ENCODE measurements around the gene AIFM3. TPM values are rescaled to one million over a fixed set of nuclear protein-coding genes. Genes with fewer than 3 reads are reported as not detected.

AIFM3 gene
- total RNA-seq, 1 donor, result 0.45 TPM

DNA sequence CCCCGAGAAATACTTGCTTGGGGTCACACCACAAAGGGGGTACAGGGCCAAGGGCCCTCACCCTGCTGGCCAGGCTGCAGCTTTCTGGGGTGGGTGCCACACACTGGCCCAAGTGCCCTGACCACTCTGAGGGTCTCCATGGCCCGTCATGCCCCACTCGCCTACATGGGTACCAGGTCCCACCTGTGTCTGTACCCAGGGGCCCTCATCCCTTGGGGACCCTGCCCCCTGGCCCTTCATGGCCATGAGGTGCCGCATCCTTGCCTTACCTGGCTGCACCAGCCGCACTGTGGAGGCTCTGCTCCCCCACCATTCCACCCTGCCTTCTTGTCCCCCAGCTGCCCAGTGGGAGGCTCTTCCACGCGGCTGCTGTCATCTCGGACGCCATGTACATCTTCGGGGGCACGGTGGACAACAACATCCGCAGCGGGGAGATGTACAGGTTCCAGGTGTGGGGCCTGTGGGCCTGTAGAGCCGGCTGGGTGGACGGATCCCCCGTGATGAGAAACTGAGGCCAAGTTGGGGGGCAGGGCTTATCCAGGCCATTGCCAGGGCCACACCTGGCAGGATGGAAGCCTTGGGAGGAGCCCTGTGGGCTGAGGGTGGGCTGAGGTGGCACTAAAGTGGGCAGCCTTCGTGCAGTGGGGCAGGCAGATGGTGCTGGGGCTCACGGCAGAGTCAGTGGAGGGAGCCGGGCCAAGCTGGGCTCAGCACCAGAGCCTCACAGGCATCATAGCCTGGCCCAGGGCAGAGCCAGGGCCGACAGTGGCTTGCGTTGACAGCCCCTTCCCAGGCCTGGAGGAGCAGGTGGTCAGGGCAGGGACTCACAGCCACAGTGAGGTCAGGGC, 25.6 kb downstream of the AIFM3 start:
- DNase-seq (ENCODE audit: low read depth), result no peak
- TF ChIP-seq CTCF (IDR thresholded peaks at IDR 0.05; ENCODE audit: insufficient read depth, low read length), result no peak
- H3K4me3 ChIP-seq (ENCODE audit: low read depth, low read length), result no peak overlapping the region

GRCh38 chr22:20993304-20994127, 26.5 kb downstream of the AIFM3 start:
- no peak for TF ChIP-seq CTCF (IDR thresholded peaks at IDR 0.05; ENCODE audit: insufficient read depth, low read length)
- no peak overlapping the region for H3K4me3 ChIP-seq (ENCODE audit: low read depth, low read length)
- DNase-seq (ENCODE audit: low read depth), result no peak

GRCh38 chr22:20994128-20994901, 27.3 kb downstream of the AIFM3 start:
- no peak for DNase-seq (ENCODE audit: low read depth)
- TF ChIP-seq CTCF (IDR thresholded peaks at IDR 0.05; ENCODE audit: insufficient read depth, low read length), result no peak

DNA sequence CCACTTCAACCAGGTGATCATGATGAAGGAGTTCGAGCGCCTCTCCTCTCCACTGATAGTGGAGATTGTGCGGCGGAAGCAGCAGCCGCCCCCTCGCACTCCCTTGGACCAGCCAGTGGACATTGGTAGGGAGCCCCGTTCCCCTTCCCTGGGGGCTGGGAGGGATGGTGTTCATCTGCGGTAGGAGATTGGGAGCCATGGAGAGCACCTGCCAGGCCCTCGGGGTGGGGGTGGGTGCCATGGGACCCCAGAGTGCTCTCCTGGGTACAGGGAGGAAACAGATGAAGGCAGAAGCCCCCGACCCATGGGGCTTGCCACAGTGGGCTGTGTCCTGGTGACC, 27.8 kb downstream of the AIFM3 start:
- no peak for DNase-seq (ENCODE audit: low read depth)
- no peak for TF ChIP-seq CTCF (IDR thresholded peaks at IDR 0.05; ENCODE audit: insufficient read depth, low read length)
- H3K4me3 ChIP-seq (ENCODE audit: low read depth, low read length), result no peak overlapping the region

More at GRCh38 chr22:20994128-20994901, 27.3 kb downstream of the AIFM3 start:
- no peak overlapping the region for H3K4me3 ChIP-seq (ENCODE audit: low read depth, low read length)

- no peak for DNase-seq (ENCODE audit: low read depth)
Observed at GRCh38 chr22:20995329-20996030, 28.4 kb downstream of the AIFM3 start.

More at GRCh38 chr22:20995329-20996030, 28.4 kb downstream of the AIFM3 start:
- no peak overlapping the region for H3K4me3 ChIP-seq (ENCODE audit: low read depth, low read length)
- TF ChIP-seq CTCF (IDR thresholded peaks at IDR 0.05; ENCODE audit: insufficient read depth, low read length), result no peak
